ELR (cell line): ENCODE measurements around the gene CYTH1.
"Not testable (repeated sequence)": the region's sequence is repeated elsewhere in the genome, so short reads cannot be mapped to it uniquely, and the experiment has no call there.

Source experiments
- DNase-seq: peaks from one replicate; pipeline ENCODE4 v3.0.0-alpha.2; 2015; ENCODE audit warnings: low read depth

CYTH1 gene

GRCh38 chr17:78687125-78687524 is 94.9 kb downstream of the CYTH1 start:
- DNase-seq, result no peak

GRCh38 chr17:78684026-78684425 is 98.0 kb downstream of the CYTH1 start:
- no peak for DNase-seq

GRCh38 chr17:78683408-78683961 is 98.6 kb downstream of the CYTH1 start:
- no peak for DNase-seq

DNA sequence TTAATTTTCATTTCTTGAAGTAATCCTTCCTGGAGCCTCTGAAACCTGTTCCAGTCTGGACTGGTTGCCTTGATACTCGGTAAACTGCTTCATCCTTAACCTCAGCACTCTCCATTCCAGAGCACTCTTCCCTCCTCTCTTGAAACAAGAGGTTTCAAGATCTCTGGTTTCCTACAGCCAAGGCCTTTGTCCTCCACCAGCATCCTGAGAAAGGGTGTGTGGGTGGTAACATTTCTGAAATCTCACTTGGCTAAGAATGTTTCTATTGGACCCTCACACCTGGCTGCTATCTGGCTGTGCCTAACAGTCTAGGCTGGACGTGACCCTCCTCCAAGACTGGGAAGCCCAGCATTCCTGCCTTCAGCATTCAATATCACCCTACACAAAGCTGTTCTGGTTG is 99.7 kb downstream of the CYTH1 start:
- no peak for DNase-seq

DNA sequence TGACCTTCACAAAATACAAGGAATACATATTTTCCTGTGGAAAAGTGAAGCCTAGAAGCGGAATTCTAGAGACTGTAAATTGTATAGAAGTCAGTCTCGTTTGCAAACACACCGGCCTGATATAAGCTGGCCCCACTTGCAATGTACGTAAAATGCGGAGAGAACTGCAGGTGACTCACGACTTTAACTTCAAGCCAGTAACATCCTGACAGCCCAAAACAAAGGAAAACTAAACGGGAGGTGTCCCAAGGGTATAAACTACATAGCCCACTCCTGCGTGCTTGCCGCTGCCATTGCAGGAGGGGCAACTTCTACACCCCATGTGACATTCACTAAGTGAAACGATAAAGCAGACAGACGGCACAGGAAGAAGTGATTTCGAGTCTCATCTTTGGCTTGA is 101.6 kb downstream of the CYTH1 start:
- peak; percentile 60 for DNase-seq

GRCh38 chr17:78679495-78680395 is 102.3 kb downstream of the CYTH1 start:
- DNase-seq, result no peak

DNA sequence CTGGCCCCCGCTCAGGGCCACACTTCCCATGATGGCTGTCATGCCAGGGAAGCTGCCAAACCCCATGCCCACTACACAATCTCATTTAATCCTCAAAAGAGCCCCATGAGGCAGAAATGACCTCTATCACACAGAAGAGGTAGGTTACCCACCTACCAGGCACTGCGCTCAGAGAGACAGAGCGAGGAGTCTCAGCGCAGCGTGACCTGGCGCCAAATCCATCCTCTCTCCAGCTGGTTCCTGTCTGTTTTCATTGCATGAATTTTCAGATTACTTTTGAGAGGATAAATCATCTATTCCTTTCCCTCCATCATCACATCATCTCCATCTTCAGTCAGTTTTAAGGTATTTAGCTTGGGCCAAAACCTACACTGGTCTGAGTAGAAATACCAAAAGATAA is 103.4 kb downstream of the CYTH1 start:
- DNase-seq, result no peak

DNA sequence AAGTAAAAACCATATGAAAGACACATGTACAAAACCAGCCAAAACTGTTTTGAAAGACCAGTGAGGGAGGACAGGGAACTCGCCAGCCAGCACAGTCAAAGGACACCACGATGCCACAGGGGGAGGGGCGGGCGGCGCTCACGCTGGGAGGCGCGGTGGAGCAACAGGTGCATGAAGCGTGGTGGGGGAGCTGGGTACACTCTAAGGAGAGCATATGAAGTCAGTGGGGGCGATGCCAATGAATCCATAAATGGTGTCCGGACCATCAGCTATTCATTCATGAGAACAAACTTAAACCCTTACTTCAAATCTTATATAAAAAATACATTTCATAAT is 103.9 kb downstream of the CYTH1 start:
- no peak for DNase-seq

DNA sequence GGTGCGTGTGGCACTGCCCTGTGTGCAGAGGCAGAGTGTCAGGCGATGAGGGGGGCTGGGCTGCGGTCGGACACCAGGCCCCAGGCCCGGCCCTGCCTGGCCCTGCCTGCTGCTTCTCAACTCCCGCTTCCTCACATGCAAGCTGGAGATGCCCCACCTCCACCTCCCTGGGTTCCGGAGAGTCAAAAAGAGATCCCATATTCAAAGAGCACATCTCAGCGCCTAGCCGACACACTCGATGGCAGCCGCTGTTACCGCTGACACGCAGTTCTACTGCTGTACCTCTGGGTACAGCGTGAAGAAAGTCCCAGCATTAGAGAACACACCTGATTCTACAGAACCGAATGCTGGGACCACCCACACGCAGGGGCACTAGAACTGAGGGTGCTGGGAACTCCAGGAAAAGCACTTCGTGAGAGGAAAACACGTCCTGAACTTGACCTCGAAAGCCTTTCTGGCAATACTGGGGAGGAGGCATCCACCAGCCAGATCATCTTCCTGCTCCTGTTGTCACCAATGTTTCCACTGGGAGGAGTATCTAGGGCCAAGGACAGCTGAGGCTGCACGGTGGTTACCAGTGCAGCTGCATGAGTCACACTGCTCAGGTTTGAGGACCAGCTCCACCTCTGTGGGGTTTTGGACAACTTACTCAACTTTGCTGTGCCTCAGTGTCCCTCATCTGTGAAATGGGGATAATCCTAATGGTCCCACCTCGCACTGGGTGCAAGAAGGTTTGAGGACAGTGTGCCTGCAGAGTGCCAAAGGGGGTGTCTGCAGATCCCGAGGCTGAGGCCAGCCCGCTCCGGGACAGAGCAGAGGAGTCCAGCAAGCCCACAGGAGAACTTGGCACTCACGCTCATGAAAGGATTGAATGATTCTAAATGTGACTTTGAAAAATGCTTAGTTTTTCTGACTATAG is 104.5 kb downstream of the CYTH1 start:
- peak; percentile 35 for DNase-seq

DNA sequence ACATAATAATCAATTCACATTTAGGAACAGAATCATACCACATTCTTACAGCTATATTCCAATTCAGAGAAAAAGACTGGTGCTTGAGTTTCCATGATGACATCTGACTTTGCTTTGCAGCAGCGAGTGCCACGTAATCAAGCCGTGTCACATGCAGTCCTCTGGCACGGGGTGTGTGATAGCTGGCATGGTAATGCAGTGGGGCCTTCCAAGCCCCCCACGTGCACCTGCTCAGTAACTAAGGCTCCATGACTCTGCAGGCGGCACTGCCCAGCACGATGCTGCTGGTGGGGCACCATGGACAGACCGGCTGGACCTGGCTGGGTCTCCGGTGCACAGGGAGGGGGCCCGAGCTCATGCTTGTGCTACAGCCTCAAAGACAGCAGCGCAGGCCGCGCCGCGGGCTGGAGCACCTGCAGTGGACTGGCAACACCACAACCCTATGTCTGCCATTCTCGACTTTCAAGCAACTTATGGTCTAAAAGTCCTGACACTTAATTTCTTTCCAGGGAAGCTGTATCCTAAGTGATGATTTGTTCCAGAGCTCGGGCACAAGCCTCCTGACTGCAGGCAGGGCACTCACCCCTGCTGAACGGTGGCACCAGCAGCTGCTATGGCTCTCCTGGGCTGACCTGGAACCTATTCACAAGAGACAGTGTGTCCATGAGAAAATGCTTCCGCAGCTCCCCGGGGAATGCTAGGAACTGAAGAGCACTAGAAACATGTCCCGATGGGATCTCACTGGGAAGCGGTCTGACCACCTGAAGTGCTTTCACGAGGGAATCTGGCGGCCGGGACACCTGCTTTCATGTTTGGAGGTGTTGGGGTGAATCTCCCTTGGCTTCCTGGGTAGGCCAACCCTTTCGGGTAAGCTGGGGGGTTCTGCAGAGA is 105.4 kb downstream of the CYTH1 start:
- DNase-seq, result no peak

DNA sequence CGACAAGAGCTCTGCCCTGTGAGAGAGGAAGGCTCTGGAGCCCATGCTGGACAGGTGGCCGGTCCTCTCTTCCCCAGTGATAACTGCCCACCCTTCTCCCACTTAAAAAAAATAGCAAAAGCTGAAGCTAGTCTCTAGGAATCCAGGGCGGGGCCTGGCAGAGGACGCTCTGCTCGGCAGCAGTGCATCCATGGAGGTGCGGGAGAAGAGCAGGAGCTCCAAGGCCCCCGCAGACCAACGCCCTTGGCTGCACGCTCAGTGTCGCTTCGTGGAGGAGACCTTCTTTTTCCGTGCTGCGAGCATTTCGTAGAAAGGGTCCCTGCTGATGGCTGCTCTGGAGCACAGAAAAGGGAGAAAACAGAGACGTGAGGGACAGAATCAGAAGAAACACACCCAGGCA is 106.2 kb downstream of the CYTH1 start:
- no peak for DNase-seq

GRCh38 chr17:78675316-78675616 is 106.8 kb downstream of the CYTH1 start:
- DNase-seq, result no peak

DNA sequence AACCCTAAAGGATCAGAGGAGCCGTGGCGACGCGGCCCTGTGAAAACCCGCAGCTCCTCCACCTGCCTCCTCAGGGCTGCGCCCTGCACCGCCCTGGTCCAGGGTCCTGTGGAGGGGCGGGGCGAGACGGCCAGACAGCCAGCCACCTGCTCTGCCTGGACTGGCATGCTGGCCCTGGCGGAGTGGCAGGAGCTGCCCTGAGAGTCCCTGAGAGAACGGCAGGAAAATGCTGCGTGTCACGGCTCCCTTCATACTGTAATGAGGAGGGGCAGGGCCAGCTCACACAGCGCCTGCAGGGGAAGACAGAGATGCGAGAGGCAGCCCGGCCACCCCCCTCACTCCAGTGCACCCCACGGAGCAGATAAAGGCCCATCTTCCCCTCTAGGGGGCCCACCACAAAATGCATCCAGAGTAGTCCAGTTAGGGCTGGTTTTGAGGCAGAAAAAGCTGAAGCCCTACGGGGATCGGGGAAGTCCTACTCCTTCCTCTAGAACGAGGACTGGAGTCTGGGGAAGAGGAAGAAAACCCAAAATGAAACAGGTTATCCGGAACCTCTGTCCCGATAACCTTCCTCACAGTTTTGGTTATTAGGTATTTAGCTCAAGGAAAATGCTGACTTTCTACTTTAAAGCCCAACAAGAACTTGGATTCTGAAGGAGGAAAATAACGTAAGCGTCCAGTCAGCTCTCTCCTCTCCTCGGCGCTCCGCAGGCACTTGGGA is 107.3 kb downstream of the CYTH1 start:
- no peak for DNase-seq

DNA sequence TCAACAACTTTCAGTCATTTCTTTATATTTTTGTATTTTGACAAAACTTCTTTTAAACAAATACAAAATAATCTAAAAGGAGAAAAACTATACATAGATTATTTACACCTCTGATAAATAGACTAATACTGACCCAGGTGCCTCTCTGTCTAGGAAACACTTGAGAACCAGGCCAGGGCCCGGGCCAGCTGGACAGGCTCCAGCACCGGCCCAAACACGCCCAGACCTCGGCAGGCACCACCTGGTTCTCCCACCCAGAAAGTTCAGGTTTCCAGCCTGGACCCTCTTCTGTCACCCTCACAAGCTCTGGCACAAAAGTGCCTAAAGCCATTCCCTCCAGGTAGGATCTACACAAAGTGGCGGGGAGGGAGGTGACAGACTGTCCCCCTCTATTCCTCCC is 107.9 kb downstream of the CYTH1 start:
- no peak for DNase-seq

DNA sequence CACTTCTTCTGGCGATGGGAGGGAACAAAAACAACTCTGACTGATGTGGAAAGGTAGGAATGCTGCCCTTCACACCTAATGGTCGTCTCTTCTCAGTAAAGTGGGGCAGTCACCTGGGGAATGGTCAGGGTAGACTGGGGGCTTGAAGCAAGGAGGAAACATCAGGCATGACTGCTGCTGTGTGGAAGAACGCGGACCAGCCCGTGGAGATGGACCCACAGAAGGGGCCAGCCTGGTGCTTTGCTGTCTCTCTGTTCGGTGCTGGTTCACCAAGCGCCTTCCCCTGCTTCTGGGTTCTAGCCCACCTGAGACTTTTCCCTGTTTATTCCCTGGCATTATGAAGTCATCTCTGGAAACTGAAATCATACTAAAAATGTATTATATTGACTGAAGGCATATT is 108.7 kb downstream of the CYTH1 start:
- DNase-seq, result no peak

- peak; percentile 38 for DNase-seq
Observed at GRCh38 chr17:78672871-78673371, 109.2 kb downstream of the CYTH1 start.

DNA sequence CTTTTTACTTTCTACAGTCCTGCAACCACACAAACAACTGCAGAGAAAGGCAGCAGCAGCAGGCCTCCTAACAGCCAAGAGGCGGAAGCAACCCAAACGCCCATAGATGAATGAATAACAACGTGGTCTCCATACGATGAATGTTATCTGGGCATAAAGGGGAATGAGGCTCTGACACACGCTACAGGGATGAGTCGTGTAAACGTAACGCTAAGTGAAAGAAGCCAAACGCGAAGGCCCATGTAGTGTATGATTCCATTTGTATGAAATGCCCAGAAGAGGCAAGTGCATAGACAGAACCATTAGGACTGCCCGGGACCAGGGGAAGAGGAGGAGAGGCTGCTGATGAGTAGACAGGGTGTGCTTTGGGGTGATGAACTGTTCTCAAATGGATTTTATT is 110.1 kb downstream of the CYTH1 start:
- DNase-seq, result peak; percentile 69

- DNase-seq, result not testable (repeated sequence)
Observed at GRCh38 chr17:78671726-78672001, 110.4 kb downstream of the CYTH1 start.

DNA sequence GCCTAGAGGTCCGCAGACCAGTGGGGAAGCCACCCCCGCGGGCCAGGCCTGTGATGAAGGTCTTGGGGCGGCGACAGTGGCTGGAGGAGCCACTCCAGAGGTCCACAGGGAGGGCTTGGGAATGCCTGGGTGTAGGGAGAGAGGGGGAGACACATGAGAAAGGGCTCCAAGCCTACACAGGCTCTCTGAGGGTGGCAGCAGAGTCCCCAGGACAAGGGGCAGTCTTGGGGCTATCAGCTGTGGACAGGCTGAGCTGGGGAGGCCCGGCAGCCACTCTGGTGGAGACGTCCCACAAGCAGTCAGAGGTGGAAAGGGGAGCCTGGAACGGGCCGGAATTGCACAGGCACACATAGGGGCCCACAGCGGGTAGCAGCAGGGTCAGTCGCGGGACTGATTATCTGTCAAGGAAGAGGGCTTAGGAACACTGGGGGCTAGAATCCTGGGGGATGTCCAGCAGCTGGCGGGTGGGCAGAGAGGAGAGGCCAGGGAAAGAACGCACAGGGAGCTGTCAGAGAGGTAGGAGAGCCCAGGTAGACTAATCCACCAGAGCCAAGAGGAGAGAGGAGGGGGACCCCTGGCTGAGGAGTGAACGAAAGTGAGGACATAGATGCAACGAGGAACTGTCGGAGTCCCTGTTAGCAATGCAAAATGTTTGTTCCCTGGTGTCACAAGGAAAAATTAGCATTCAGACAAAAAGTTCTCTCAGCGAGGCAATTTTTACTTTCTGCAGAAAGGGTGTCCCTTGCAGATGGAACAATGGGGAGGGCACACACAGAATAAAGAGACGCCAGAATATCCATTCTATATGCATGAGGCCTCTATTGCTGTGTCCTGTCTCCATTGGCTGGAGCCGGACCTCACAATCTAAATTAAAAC is 111.0 kb downstream of the CYTH1 start:
- no peak for DNase-seq

DNA sequence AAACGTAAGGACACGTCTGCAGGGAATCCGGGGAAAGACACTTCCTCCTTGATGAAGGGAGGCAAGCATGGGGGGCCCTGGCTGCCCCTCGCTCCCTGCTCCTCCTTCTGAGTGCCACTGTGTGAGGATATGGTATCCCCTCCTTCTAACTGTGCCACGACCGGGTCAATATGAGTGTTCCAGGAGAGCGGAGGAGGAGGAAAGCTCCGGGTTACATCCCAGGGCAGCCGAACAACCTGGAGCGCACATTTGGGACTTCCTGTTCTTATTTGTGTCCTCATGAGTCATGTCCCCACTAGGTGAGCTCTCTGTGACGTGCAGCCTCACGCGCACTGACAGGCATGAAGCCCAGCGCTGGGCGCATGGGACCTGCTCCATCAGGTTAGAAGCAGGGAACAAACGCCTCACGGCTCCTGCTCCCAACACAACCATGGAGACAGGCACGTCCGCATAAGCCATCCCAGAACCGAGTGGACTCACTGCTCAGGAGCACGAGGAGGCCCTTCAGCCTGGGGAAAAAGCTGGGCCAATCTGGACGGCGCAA is 112.0 kb downstream of the CYTH1 start:
- DNase-seq, result no peak
